HepG2 (cell line): Measurements from ENCODE around the gene METTL4.

Experiments used
- NFIC ChIP-seq: IDR thresholded peaks from 2 replicates; pipeline ENCODE4 v1.6.1; 2012; ENCODE audit warnings: mild to moderate bottlenecking, low read length, inconsistent platforms
- ZBTB1 ChIP-seq: sonication (generic); formaldehyde crosslinking; IDR thresholded peaks from 2 replicates; pipeline ENCODE4 v1.4.0; 2020; ENCODE audit warnings: missing genetic modification reagents, borderline replicate concordance
- TF ChIP-seq, protein P1 (sequence below): sonication (generic); formaldehyde crosslinking; IDR thresholded peaks from 2 replicates; pipeline ENCODE4 v1.4.0; 2020; ENCODE audit warnings: missing genetic modification reagents
- TF ChIP-seq, protein P2 (sequence below): sonication (generic); IDR thresholded peaks from 2 replicates; pipeline ENCODE4 v1.6.1; 2016; ENCODE audit warnings: low read depth, borderline replicate concordance

DNA sequence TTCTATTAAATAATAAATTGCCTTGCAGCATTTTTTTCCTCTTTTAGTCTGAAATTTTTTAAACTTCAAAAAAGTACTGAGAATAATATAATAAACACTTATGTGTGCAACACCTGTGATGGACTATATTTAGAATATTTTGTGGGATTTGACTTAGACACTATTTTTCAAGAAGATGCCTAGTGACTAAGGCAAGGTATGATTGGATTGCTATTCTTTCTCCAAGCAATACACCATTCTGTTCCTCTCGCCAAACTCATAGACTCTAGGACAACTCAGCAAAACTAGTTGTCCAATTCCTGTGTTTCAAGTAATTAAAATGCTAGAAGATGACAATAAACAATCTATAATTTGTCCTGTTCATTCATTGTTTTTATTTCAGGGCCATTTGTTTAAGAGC, 75.9 kb downstream of the METTL4 start:
- TF ChIP-seq ZBTB1 (CRISPR knock-in tag) (no peak), NFIC (no peak)
- TF ChIP-seq, protein P1, sequence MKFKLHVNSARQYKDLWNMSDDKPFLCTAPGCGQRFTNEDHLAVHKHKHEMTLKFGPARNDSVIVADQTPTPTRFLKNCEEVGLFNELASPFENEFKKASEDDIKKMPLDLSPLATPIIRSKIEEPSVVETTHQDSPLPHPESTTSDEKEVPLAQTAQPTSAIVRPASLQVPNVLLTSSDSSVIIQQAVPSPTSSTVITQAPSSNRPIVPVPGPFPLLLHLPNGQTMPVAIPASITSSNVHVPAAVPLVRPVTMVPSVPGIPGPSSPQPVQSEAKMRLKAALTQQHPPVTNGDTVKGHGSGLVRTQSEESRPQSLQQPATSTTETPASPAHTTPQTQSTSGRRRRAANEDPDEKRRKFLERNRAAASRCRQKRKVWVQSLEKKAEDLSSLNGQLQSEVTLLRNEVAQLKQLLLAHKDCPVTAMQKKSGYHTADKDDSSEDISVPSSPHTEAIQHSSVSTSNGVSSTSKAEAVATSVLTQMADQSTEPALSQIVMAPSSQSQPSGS (CRISPR knock-in tag): no peak
- TF ChIP-seq, protein P2, sequence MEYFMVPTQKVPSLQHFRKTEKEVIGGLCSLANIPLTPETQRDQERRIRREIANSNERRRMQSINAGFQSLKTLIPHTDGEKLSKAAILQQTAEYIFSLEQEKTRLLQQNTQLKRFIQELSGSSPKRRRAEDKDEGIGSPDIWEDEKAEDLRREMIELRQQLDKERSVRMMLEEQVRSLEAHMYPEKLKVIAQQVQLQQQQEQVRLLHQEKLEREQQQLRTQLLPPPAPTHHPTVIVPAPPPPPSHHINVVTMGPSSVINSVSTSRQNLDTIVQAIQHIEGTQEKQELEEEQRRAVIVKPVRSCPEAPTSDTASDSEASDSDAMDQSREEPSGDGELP: no peak
